BJ (cell line): ENCODE measurements around the gene FOXI1. TPM values are rescaled to one million over a fixed set of nuclear protein-coding genes. Genes with fewer than 3 reads are reported as not detected.

Experiments used
- CTCF ChIA-PET: fragments of 350-600 bp; formaldehyde crosslinking; extraction: SDS; loops from one replicate; lab custom pipeline; 2021; ENCODE audit warnings: antibody characterized with exemption, inconsistent platforms; lab: Yijun Ruan, JAX
- POLR2A ChIA-PET: fragments of 300-600 bp; sonication (Branson Sonifier 250); formaldehyde crosslinking; extraction: SDS; loops from one replicate; lab custom pipeline; 2021; ENCODE audit warnings: antibody characterized with exemption; lab: Charles Lee
- DNase-seq: peaks from one replicate; pipeline ENCODE4 v3.0.0-alpha.2; 2011; ENCODE audit warnings: low read depth
- H3K27me3 ChIP-seq: 2 replicates; pipeline ENCODE4 v1.6.0; 2011; ENCODE audit warnings: low read length; ENCODE audit not compliant: control insufficient read depth, insufficient read depth
- H3K36me3 ChIP-seq: 2 replicates; pipeline ENCODE4 v1.5.1; 2011; ENCODE audit warnings: low read length; ENCODE audit not compliant: control insufficient read depth, insufficient read depth
- H3K4me3 ChIP-seq: 2 replicates; pipeline ENCODE4 v1.5.1; 2011; ENCODE audit warnings: low read depth, mild to moderate bottlenecking, control low read depth, low read length
- polyA plus RNA-seq: library from polyadenylated mRNA; depleted of rRNA; stranded (reverse); fragments of >200 nt; gene quantifications from 2 replicates; pipeline ENCODE4 v1.2.3, GENCODE V29; 2011
- TF ChIP-seq, protein P1 (sequence below): IDR thresholded peaks from 2 replicates; pipeline ENCODE4 v1.5.1; 2011; ENCODE audit warnings: low read depth, mild to moderate bottlenecking, control low read depth, inconsistent platforms, low read length, moderate library complexity; ENCODE audit not compliant: insufficient read depth

FOXI1 gene
- polyA plus RNA-seq, 1 experiment, result not detected

DNA sequence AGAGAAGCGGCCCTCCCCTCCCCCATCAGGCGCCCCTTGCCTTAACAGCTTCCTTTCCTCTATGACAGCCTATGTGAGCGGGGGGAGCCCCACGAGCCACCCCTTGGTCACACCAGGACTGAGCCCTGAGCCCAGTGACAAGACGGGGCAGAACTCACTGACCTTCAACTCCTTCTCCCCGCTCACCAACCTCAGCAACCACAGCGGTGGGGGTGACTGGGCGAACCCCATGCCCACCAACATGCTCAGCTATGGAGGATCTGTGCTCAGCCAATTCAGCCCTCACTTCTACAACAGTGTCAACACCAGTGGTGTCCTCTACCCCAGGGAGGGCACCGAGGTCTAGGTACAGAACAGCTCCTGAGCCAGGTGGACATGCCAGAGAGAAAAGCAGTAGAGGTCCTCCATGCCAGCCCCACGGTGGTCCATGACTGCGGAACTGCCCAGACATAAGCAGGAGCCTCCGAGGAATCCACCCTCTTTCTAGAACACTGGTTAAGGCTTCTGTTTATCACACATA lies 2.6 kb downstream of the FOXI1 start:
- H3K36me3 ChIP-seq, result no peaks in the 10 kb centered on the region
- ChIA-PET POLR2A (no interaction called here), CTCF (interaction anchor here (4.3 kb wide), 1 partner anchor 8 kb away, joined by 18 read pairs; no protein-coding TSS in a partner anchor)
- TF ChIP-seq, protein P1, sequence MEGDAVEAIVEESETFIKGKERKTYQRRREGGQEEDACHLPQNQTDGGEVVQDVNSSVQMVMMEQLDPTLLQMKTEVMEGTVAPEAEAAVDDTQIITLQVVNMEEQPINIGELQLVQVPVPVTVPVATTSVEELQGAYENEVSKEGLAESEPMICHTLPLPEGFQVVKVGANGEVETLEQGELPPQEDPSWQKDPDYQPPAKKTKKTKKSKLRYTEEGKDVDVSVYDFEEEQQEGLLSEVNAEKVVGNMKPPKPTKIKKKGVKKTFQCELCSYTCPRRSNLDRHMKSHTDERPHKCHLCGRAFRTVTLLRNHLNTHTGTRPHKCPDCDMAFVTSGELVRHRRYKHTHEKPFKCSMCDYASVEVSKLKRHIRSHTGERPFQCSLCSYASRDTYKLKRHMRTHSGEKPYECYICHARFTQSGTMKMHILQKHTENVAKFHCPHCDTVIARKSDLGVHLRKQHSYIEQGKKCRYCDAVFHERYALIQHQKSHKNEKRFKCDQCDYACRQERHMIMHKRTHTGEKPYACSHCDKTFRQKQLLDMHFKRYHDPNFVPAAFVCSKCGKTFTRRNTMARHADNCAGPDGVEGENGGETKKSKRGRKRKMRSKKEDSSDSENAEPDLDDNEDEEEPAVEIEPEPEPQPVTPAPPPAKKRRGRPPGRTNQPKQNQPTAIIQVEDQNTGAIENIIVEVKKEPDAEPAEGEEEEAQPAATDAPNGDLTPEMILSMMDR, result no peak
- no peak for DNase-seq
- H3K4me3 ChIP-seq, result no peak overlapping the region
- peaks cover 2% of the 10 kb centered on the region; the same call in 1 of the 2 replicates for H3K27me3 ChIP-seq

DNA sequence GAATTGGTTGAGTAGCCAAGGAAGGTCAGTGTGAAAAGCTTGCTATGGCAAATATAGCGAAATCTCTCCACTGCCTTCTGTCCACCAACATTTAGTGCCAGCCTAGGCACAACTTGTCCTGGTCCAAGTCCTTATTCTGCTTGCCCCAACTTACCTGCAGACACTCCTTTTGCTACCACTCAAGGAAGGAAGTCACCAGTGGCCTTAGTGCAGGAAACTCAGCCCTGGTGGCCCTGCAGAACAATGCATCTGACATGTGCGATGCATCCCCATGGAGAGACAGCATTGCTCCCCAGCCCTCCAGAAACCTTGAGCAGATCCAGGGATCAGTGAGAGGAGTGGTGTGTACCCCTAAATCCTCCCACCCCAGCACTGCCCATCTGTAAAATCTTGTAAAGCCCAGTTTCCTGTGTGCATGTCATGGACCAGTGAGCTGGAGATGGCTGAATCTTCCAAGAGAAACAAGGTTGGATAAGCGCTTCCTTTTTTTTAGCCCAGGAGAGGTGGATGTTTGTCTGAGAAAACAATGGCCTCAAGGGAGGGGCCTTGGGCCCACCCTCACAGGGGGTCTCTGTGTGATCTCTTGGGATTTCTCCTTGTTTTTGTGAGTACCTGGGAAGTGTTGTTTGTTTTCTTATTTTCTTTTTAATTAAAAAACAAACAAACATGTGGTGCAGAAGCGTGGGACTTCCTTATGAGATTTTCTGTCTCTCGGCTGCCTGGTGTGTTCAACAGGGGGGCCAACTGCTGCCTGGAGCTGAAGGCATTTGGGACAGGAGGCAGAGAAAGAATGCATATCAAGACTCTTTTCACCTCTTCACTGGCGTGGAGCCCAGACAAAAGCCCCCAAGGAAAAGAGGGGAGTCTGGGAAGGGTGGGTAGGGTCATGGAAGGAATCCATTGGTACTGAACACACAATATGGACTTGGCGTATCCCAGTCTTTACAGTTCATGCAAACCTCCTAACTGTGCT lies 3.6 kb downstream of the FOXI1 start:
- Histone ChIP-seq H3K27me3 (peaks cover 2% of the 10 kb centered on the region; the same call in 1 of the 2 replicates), H3K36me3 (no peaks in the 10 kb centered on the region), H3K4me3 (no peak overlapping the region)
- TF ChIP-seq, protein P1, result no peak
- CTCF ChIA-PET, result interaction anchor here (1.5 to 4.3 kb wide), 2 partner anchors 9 to 75 kb away, joined by 4 to 18 read pairs; no protein-coding TSS in a partner anchor
- POLR2A ChIA-PET, result no interaction called here
- DNase-seq, result no peak

DNA sequence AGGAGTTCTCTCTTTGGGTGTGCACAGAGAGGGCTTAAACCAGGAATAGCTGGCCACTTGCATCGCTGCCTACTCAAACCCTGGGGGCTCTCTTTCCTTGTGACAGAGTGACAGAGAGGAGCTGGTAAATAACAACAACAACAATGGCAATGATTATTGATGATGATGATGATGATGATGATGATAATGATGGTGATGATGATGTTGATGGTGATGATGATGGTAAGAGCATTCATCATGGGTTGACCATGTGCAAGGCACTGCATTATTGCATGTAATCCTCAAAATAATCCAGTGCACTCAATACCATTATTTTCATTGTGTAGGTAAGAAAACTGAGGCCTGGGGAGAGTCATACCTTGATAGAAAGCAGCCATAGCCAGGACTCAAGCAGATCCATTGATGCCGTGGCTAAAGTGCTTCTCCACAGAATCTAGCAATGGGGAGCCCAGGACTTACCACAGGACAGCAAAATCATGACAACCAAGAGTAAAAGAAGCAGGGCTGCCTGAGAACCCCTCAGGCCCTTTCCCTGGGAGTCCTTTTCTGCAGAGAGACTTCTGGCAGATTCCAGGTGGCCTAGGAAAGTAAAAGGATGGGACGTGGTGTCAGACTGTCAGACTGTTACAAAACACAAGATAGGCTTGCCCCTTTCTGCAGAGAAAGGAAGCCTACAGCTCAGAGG lies 4.8 kb downstream of the FOXI1 start:
- no peak for DNase-seq
- POLR2A ChIA-PET, result no interaction called here
- Histone ChIP-seq H3K4me3 (no peak overlapping the region), H3K36me3 (no peaks in the 10 kb centered on the region), H3K27me3 (peaks cover 2% of the 10 kb centered on the region; the same call in 1 of the 2 replicates)
- CTCF ChIA-PET, result interaction anchor here (4.3 kb wide), 1 partner anchor 10 kb away, joined by 18 read pairs; no protein-coding TSS in a partner anchor
- TF ChIP-seq, protein P1, result no peak

DNA sequence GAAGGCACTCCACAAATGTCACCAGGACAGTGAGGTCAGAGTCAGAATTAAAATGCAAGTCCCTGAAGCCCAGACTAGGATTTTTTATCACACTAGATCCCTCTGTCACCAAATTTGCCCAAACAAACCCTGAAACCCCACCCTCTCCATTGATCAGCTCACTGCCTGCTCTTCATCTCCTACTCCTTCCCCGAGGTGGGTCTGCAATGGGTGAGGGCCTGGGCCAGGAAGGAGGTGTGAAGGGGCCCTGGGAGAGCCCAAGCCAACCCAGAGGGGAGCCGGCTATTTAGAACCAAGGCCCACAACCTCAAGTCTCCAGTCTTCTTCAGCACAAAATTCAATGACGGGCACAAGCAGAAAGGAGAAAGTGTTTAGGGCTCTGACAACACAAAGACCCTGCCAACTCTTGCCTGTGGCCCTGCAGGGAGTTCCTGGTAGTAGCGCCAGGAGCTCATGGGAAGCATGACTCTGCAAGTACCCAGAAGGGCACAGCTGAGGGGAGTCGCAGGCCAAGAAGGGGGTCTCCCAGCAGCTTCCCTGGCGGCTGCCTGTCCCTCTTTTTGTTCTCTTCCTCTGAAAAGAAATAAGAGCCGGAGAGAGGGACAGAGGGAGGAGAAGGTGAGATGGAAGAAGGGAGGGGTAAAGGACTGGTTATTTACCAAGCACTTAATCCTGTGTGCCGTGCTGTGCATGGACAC lies 5.5 kb downstream of the FOXI1 start:
- Histone ChIP-seq H3K27me3 (peaks cover 2% of the 10 kb centered on the region; the same call in 1 of the 2 replicates), H3K4me3 (no peak overlapping the region), H3K36me3 (no peaks in the 10 kb centered on the region)
- TF ChIP-seq, protein P1, result no peak
- ChIA-PET POLR2A (no interaction called here), CTCF (interaction anchor here (4.3 kb wide), 1 partner anchor 11 kb away, joined by 18 read pairs; no protein-coding TSS in a partner anchor)
- DNase-seq, result no peak
